ENCODE data around the gene BRCA1. TPM values are rescaled to one million over a fixed set of nuclear protein-coding genes. Genes with fewer than 3 reads are reported as not detected.

Gene BRCA1
- total RNA-seq, 1 donor from 2014 or later = 3.4 TPM

- DNase-seq (ENCODE audit: low spot score) = no peak
These were observed 54.9 kb downstream of the BRCA1 start for GRCh38 chr17:43070257-43070656.

GRCh38 chr17:43069368-43069898, 55.7 kb downstream of the BRCA1 start:
- no peak for DNase-seq (ENCODE audit: low spot score)

DNA sequence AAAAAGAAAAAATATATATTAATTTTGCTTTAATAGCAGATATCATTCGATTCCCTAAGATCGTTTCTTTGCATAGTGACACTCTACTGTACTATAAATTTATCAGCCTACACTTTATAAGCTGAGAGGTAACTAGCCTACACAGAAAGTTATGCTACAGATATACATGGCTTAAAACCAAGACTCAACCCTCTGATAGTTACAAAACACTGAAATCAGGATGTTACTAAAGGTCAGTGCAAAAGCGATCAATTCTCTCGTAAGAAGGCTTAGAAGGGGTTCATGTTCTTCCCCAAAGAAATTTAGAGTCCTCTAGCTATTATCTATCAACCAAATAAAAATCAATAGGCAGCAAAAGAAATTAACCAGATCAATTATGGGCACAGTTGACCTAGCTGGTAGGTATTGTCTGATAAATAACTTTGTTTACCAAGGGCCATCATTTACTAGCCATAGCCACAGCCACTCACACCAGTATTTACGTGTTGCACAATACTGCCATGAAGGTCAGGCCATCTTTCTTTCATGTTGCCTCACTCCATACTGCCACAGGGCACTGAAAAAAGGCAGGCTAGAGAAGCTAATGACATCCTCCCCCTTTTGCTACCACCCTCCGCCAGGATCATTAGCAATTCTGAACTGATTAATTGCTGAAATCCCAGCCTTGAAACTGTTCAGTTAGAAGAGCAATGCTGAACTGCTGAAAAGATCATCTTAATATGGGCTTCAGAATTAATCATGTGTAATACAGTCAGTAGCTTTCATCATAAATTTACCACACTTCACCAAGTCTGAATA, 56.4 kb downstream of the BRCA1 start:
- no peak for DNase-seq (ENCODE audit: low spot score)

GRCh38 chr17:43062984-43063638, 62.1 kb downstream of the BRCA1 start:
- no peak for DNase-seq (ENCODE audit: low spot score)

DNA sequence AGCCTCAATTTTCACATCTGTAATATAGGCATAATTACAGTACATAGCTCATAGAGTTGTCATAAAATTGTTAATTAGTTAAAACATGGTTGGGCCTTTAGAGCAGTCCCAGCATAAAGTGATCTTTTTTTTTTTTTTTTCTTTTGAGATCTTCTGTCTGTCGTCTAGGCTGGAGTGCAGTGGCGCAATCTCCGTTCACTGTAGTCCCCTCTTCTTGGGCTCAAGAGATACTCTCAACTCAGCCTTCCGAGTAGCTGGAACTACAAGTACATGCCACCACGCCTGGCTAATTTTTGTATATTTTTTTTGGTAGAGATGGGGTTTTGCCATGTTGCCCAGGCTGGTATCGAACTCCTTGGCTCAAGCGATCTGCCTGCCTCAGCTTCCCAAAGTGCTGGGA, 69.1 kb downstream of the BRCA1 start:
- no peak for DNase-seq (ENCODE audit: low spot score)

DNA sequence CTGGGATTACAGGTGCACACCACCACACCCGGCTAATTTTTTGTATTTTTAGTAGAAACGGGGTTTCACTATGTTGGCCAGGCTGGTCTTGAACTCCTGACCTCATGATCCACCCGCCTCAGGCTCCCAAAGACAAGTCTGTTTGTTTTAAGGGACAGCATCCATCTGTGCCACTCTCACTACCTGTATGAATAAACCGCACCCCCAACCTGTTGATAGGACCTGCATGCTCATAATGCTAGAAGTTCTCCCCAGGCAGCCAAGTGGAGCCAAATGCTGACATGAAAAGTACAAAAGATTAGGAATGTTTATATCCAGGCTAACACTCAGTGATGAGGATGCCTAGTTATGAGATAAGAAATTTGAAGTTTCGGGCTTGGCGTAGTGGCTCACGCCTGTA, 72.2 kb downstream of the BRCA1 start:
- peak; percentile 24 for DNase-seq (ENCODE audit: low spot score)

- DNase-seq (ENCODE audit: low spot score) = no peak
These were observed 73.2 kb downstream of the BRCA1 start for GRCh38 chr17:43051969-43052368.

- peak; percentile 18 for DNase-seq (ENCODE audit: low spot score)
These were observed 81.1 kb downstream of the BRCA1 start for GRCh38 chr17:43044024-43044423.

GRCh38 chr17:43043307-43043706, 81.9 kb downstream of the BRCA1 start:
- DNase-seq (ENCODE audit: low spot score) = no peak

DNA sequence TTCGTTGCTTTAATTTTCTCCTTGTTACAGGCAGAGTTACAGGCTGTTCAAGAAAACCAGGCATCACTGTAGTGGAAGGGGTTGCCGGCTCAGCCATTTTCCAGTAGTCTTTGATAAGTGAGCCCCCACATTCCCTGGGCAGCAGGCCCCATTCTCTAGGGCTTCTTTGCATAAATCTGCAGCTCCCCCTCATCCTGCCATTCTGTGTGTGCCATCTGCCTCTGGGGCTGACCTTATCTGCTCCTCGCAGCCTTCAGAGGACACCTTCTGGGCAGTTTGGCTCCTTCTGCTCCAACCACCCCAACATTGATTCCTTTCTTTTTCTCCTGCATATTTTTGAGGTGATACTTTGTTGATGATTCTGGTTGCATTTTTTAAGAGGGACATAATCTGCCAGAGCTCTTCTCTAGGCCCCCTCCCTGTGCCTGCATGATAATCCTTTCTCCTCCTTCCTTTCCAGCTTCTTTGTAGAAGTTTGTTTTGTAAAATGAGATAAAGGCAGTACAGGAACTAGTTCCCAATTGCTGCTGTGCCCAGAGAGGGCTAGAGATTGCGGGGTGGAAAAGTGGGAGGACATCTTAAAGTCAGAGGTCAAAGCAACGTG, 83.0 kb downstream of the BRCA1 start:
- DNase-seq (ENCODE audit: low spot score) = peak; percentile 39

DNA sequence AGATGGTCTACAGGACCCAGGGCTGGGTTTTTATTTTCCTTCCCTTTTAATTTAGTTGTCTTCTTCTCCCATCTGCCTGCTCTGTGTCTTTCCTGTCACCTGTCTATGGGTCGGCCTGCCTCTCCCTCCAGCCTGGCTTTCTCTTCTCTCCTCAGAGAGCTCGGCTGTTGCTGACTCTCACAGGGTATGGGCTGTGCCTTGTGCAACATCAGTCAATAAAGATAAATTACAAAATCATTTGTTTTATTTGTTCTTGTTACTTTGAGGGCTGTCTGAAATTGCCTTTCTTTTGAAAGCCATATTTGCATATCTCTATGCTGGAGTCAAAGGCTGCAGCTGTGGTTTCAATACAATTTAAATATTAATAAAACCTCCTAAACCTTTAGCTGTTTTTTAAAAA, 84.5 kb downstream of the BRCA1 start:
- peak; percentile 11 for DNase-seq (ENCODE audit: low spot score)

- DNase-seq (ENCODE audit: low spot score) = peak; percentile 65
These were observed 85.5 kb downstream of the BRCA1 start for GRCh38 chr17:43039646-43040045.

GRCh38 chr17:43034894-43035293, 90.3 kb downstream of the BRCA1 start:
- no peak for DNase-seq (ENCODE audit: low spot score)

GRCh38 chr17:43033948-43034881, 90.9 kb downstream of the BRCA1 start:
- no peak for DNase-seq (ENCODE audit: low spot score)

DNA sequence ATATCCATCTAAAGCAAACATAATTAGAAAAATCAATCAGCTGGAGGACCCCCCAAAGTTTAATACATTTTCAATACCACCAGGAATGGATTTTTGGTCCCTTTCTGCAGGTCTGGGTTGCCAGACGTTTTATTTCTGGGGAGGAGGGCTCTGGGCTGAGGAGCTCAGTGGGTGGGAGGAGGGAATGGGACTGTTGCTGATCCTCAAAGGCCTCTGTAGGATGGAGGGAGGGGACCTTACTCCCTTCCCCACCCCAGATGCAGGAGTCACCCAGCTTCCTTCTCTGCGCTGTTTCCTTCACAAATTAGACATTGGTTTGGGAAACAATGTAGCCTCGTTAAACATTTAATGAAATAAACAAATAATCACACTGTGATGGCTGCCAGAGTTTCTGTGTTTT, 93.5 kb downstream of the BRCA1 start:
- no peak for DNase-seq (ENCODE audit: low spot score)

GRCh38 chr17:43030137-43030767, 94.9 kb downstream of the BRCA1 start:
- no peak for DNase-seq (ENCODE audit: low spot score)

DNA sequence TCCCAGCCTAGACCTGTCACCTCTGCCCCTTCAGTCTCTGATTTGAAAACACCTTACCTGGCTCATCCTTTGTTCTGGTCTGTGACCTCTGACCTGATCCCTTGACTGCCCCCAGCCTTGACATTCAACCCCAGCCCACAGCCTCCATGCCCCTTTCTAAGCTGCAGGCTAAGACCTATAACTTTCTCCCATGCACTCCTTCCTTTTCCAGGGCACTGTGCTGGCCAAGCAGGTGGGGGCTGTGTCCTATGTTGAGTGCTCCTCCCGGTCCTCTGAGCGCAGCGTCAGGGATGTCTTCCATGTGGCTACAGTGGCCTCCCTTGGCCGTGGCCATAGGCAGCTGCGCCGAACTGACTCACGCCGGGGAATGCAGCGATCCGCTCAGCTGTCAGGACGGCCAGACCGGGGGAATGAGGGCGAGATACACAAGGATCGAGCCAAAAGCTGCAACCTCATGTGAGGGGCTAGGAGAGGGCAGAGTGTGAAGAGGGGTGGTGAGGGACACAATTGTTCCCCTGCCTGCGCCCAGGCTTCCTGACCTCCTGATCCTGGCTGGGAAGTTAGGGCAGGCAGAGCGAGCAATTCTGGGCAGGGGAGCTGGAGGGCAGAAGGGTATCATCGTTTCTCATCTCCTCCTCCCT, 96.8 kb downstream of the BRCA1 start:
- DNase-seq (ENCODE audit: low spot score) = no peak

DNA sequence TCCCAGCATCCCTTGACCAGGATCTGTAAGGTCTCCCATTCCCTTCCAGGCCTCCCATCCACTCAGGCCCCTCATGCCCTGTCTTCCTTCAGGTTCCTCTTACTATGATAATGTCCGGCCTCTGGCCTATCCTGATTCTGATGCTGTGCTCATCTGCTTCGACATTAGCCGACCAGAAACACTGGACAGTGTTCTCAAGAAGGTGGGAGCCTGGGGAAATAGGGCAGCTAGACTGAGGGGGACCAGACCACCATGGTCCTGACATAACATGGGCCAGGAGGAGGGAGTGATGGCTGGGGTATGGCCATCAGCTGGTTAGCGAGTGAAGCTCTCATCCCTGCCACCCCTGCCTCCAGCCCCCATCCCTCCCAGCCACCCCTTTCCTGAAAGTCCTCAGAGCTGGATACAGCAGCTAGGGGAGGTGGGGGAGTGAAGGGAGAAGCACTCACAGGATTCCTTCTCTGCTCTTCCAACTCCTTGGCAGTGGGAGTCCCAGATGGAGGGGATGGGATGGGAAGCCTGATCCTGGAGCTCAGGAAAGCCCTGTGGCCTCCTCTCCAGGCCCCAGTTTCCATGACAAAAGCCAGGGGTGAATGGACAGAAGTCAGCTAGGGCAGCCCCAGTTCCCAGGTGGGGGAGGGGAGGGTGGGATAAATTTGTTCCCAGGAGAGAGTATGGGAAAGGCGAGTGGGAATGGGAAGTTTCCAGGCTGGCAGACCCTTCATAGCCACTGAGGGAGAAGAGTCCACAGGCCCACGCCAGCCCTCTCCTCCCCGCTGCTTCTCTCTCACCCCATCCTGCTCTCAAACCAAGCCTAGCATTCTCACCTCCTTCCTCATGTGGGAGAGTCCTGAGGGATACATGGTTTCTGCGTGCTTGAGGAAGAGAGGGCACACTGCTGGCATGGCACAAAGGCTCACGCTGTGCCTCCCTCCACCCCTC, 97.8 kb downstream of the BRCA1 start:
- DNase-seq (ENCODE audit: low spot score) = no peak

GRCh38 chr17:43026595-43026994, 98.6 kb downstream of the BRCA1 start:
- DNase-seq (ENCODE audit: low spot score) = no peak
